ENCODE data around the gene TRHDE.

The TRHDE gene

DNA sequence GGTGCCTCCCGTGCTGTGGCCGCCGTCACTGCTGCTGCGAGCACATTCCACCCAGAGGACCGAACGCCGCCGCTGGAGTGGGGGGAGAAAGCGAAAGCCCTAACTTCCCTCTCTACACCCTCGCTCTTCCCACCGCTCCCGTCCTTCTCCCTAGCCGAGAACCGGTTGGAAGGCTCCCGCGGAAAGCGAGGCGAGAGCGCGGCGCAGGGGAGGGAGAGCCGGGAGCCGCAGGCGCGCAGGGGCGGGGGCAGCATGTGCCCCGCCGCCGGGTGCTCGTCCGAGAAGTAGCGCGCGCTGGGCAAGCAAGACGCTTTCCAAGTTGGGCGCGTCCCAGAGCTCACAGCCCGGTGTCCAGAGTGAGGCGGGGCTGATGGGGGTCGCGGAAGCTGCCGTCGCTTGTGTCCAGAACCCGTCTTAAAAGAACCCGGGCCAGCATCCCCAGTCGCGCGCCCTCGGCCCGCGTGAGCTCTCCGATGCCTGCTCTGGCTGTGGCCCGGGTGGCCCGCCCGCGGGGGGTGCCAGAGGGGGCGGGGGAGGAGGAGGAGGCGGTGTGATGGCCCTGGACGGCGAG, at the start of gene TRHDE:
TRHDE (plus strand) TSS at position 280 of the 571 bp plus-strand sequence; CDS start at position 554, 274 bp downstream.
- no peak for TF ChIP-seq CTCF (conservative IDR thresholded peaks at IDR 0.05; ENCODE audit: low read depth, low read length)
- peak; percentile 58 for DNase-seq (ENCODE audit: low read depth)
- H3K4me3 ChIP-seq (ENCODE audit: low read depth, low read length) = peak within 1 kb of the TSS; percentile 77

DNA sequence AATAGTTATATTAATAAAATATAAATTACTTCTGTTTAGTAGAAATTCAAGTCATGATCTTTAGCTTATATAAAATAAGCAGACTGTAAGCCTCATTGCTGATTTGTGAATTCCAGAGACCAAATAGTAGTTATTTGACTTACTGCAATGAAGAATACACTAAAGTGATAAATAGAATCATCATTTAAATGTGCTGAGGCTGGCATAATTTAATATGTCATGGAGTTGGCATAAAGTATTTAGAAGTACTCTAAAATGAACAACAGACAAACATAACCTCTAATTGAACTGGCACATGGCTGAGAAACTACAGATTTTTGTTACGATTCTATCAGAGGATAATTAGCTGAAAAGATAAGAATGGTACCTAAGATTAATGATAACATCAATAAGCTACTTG, 45.7 kb upstream of the TRHDE start:
- TF ChIP-seq CTCF (conservative IDR thresholded peaks at IDR 0.05; ENCODE audit: low read depth, low read length) = no peak
- no peak for DNase-seq (ENCODE audit: low read depth)
- H3K4me3 ChIP-seq (ENCODE audit: low read depth, low read length) = no peak overlapping the region

DNA sequence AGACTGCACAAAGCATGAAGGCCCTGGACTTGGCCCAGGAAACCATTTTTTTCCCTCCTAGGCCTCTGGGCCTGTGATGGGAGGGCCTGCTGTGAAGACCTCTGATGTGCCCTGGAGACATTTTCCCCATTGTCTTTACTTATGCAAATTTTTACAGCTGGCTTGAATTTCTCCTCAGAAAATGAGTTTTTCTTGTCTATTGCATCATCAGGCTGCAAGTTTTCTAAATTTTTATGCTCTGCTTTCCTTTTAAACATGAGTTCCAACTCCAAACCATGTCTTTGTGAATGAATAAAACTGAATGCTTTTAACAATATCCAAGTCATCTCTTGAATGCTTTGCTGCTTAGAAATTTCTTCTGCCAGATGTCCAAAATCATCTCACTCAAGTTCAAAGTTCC, 43.7 kb upstream of the TRHDE start:
- DNase-seq (ENCODE audit: low read depth) = no peak
- no peak overlapping the region for H3K4me3 ChIP-seq (ENCODE audit: low read depth, low read length)
- no peak for TF ChIP-seq CTCF (conservative IDR thresholded peaks at IDR 0.05; ENCODE audit: low read depth, low read length)

DNA sequence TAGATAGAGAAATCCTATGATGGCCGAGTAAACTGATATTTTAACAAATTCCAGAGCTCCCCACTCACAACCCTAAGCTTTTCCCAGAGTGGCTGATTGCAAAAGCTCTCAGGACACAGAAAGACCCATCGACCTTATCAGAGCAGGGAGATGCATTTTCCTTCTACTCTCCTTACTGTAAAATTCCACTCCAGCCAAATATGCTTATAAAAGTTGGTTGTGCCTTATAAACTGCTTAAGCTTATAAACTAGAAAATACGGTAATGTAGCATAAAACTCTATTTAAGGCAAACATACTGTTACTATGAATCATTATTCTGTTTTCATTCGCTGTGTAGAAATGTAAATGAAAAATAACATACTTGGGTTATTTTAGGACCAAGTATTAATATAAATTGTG, 41.6 kb upstream of the TRHDE start:
- TF ChIP-seq CTCF (conservative IDR thresholded peaks at IDR 0.05; ENCODE audit: low read depth, low read length) = no peak
- DNase-seq (ENCODE audit: low read depth) = peak; percentile 83
- H3K4me3 ChIP-seq (ENCODE audit: low read depth, low read length) = no peak overlapping the region

GRCh38 chr12:72234886-72235285, 37.3 kb upstream of the TRHDE start:
- no peak for TF ChIP-seq CTCF (conservative IDR thresholded peaks at IDR 0.05; ENCODE audit: low read depth, low read length)
- no peak overlapping the region for H3K4me3 ChIP-seq (ENCODE audit: low read depth, low read length)
- DNase-seq (ENCODE audit: low read depth) = peak; percentile 30

DNA sequence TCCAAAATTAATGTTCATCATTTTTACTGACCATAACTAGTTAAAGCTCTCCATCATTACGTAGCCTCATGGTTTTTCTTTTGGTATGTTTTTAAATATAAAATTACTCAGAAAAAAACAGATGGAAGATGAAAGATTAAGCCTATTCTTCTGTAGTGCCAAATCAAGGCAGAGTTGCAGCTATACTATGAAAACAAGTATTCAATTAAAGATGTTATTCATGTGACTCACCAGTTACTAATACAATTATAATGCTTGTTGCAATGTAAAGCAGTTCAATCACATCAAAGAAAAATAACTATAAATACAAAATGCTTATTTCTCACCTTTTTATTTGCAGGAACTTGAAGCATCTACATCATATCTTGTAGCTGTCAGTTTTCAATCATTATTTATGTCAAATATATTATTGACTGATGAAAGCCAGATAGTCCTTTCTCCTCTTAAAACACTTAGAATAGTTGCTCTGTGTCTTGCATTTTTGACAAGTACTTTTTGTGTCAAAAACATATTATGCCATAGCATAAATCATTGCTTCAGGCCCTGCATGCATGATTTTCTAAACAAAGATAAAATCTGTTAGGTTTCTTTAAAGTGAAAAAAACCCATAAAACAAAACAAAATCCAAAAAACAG, 36.0 kb upstream of the TRHDE start:
- no peak for TF ChIP-seq CTCF (conservative IDR thresholded peaks at IDR 0.05; ENCODE audit: low read depth, low read length)
- no peak overlapping the region for H3K4me3 ChIP-seq (ENCODE audit: low read depth, low read length)
- peak; percentile 22 for DNase-seq (ENCODE audit: low read depth)

- H3K4me3 ChIP-seq (ENCODE audit: low read depth, low read length) = no peak overlapping the region
- DNase-seq (ENCODE audit: low read depth) = no peak
- no peak for TF ChIP-seq CTCF (conservative IDR thresholded peaks at IDR 0.05; ENCODE audit: low read depth, low read length)
Measured at GRCh38 chr12:72241552-72241951, 30.6 kb upstream of the TRHDE start.

All from choroid plexus epithelial cell (primary cell).